Fibroblast of pulmonary artery (primary cell): ENCODE data around the gene S100A13.
A peak's percentile ranks its signal among the peaks of the same experiment; 100 is the strongest.

Source experiments
- DNase-seq: peaks from one replicate; pipeline ENCODE4 v3.0.0-alpha.2; 2010; ENCODE audit warnings: low read depth
- H3K4me3 ChIP-seq: replicated peaks from 2 replicates; pipeline ENCODE4 v1.5.1; 2011; ENCODE audit warnings: low read depth, mild to moderate bottlenecking, control low read depth, low read length, moderate library complexity
- CTCF ChIP-seq: IDR thresholded peaks from 2 replicates; pipeline ENCODE4 v1.5.1; 2011; ENCODE audit warnings: mild to moderate bottlenecking, control low read depth, low read length, inconsistent platforms; ENCODE audit errors: missing control alignments

S100A13 gene

GRCh38 chr1:153638261-153638660, 11.0 kb upstream of the S100A13 start:
- TF ChIP-seq CTCF: no peak
- no peak overlapping the region for H3K4me3 ChIP-seq

GRCh38 chr1:153636312-153636711, 9.0 kb upstream of the S100A13 start:
- H3K4me3 ChIP-seq: no peak overlapping the region
- no peak for DNase-seq
- TF ChIP-seq CTCF: no peak

More at GRCh38 chr1:153638261-153638660, 11.0 kb upstream of the S100A13 start:
- DNase-seq: no peak

GRCh38 chr1:153635872-153636271, 8.6 kb upstream of the S100A13 start:
- DNase-seq: no peak
- H3K4me3 ChIP-seq: peak overlapping the region; percentile 100
- TF ChIP-seq CTCF: no peak

GRCh38 chr1:153633754-153634665, 6.7 kb upstream of the S100A13 start, which contains the start of gene CHTOP:
TSS of gene CHTOP (plus strand) at chr1:153634066. CDS start at chr1:153636589, 2,523 bp downstream.
- no peak for TF ChIP-seq CTCF
- H3K4me3 ChIP-seq: peak within 1 kb of the TSS; percentile 100
- peak; percentile 99 for DNase-seq

GRCh38 chr1:153633161-153633753, 6.0 kb upstream of the S100A13 start:
- no peak for DNase-seq
- TF ChIP-seq CTCF: no peak
- H3K4me3 ChIP-seq: peak overlapping the region; percentile 100

- TF ChIP-seq CTCF: no peak
- no peak overlapping the region for H3K4me3 ChIP-seq
- no peak for DNase-seq
Observed at GRCh38 chr1:153631047-153632022, 4.0 kb upstream of the S100A13 start.
